ENCODE measurements around the gene ATG16L1.

DNA sequence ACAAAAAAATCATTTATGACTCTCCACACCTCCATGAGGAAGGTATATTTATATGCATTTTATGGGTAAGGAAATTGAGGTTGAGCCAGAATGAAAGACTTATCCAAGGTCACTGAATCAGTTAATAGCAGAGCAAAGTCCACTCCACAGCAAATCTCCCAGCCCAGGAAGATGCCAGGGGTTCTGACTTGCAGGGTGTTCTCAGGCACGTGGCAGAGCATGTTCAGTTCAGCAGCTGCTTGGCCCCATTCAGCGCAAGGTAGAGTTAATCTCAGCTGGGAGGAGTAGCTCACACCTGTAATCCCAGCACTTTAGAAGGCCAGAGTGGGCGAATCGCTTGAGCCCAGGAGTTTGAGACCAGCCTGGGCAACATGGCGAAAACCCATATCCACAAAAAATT, 85.1 kb downstream of the ATG16L1 start:
- no peak for TF ChIP-seq POLR2A (IDR thresholded peaks at IDR 0.05)
- TF ChIP-seq, protein P1, sequence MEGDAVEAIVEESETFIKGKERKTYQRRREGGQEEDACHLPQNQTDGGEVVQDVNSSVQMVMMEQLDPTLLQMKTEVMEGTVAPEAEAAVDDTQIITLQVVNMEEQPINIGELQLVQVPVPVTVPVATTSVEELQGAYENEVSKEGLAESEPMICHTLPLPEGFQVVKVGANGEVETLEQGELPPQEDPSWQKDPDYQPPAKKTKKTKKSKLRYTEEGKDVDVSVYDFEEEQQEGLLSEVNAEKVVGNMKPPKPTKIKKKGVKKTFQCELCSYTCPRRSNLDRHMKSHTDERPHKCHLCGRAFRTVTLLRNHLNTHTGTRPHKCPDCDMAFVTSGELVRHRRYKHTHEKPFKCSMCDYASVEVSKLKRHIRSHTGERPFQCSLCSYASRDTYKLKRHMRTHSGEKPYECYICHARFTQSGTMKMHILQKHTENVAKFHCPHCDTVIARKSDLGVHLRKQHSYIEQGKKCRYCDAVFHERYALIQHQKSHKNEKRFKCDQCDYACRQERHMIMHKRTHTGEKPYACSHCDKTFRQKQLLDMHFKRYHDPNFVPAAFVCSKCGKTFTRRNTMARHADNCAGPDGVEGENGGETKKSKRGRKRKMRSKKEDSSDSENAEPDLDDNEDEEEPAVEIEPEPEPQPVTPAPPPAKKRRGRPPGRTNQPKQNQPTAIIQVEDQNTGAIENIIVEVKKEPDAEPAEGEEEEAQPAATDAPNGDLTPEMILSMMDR (IDR thresholded peaks at IDR 0.05), result no peak
